NB4 (cell line): ENCODE results near the gene IL16.

Source experiments
- CTCF ChIP-seq: IDR thresholded peaks from one replicate; pipeline ENCODE4 v1.5.1; 2012; ENCODE audit warnings: low read depth, low read length
- MAX ChIP-seq: IDR thresholded peaks from 2 replicates; pipeline ENCODE4 v1.6.1; 2011; ENCODE audit warnings: low read depth, low read length
- POLR2A ChIP-seq: IDR thresholded peaks from 2 replicates; pipeline ENCODE4 v1.6.1; 2011; ENCODE audit warnings: mild to moderate bottlenecking; ENCODE audit not compliant: insufficient read length; ENCODE audit errors: extremely low read depth

- TF ChIP-seq CTCF (no peak), POLR2A (no peak), MAX (no peak)
These were observed 28.5 kb downstream of the IL16 start for GRCh38 chr15:81225161-81225671.
